NT2/D1 (cell line): ENCODE data around the gene PSMD12.

Experiments
- SUZ12 ChIP-seq: IDR thresholded peaks from 2 replicates; pipeline ENCODE4 v1.6.1; 2011; ENCODE audit not compliant: insufficient read length, insufficient read depth; ENCODE audit errors: extremely low read depth
- YY1 ChIP-seq: IDR thresholded peaks from 2 replicates; pipeline ENCODE4 v1.6.1; 2011; ENCODE audit not compliant: insufficient read length, insufficient read depth
- ZNF274 ChIP-seq: IDR thresholded peaks from 2 replicates; pipeline ENCODE4 v1.6.1; 2011; ENCODE audit warnings: mild to moderate bottlenecking, low read depth, low read length

GRCh38 chr17:67413388-67413787, 47.0 kb upstream of the PSMD12 start:
- TF ChIP-seq ZNF274 (no peak), SUZ12 (no peak), YY1 (no peak)
